ENCODE measurements around the gene BRMS1.

BRMS1 gene

DNA sequence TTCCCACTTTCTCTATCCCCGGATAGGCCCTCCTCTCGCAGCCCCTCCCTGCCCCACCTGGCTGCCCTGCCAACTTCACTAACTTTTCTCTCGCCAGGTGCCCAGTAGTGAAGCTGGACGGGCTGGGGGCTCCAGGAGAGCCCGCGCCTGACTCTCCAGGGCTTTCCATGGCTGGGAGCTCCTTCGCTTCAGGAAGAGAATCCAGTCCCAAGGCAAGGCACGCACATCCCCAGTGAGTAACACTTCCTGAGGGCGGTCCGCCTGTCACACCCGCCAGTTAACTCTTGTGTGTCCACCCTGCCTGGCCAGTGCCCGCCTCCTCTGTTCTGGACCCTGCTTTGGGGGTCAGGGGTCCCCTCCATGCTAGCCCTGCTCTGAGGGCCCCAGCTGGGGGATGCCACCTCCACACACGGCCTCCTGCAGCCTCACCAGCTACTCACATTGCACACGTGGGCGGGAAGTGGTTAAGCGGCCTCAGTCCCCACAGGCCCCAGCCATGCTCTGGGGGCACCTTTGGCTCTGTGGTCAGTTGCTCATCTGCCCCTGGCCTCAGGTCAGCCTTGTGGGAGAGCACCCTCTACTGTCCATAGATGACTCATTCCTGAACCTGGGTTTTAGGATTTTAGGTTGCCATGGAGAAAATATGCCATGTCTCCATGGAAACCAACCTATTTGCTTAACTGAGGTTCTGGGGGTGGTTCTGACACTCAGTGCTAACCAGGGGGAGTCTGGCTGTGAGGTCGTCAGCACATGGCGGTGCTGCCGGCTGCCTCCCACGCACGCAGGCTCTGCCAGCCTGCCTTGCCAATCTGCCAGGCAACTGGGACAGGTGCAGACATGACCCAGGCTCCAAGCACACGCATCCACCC lies 8.4 kb downstream of the BRMS1 start, which contains the start of gene RIN1:
TSS of gene RIN1 (minus strand) at position 201 of the 869 bp plus-strand sequence. CDS start at position 169, 32 bp downstream.
- Histone ChIP-seq H3K9ac (ENCODE audit: low read depth, low read length) (peak within 1 kb of the TSS; percentile 58), H3K9me3 (ENCODE audit: control insufficient read depth, insufficient read depth, low read length) (no peaks in the 10 kb centered on the region), H3K4me1 (ENCODE audit: insufficient read depth, low read length) (no peaks in the 10 kb centered on the region; the same call in 1 of the 2 replicates), H3K36me3 (ENCODE audit: insufficient read depth, low read length) (no peaks in the 10 kb centered on the region; the same call in 1 of the 2 replicates)

GRCh38 chr11:66335531-66336233 lies 9.2 kb downstream of the BRMS1 start:
- H3K9me3 ChIP-seq (ENCODE audit: control insufficient read depth, insufficient read depth, low read length), result no peaks in the 10 kb centered on the region
- H3K36me3 ChIP-seq (ENCODE audit: insufficient read depth, low read length), result no peaks in the 10 kb centered on the region
- peak overlapping the region; percentile 58 for H3K9ac ChIP-seq (ENCODE audit: low read depth, low read length)
- no peaks in the 10 kb centered on the region; the same call in 1 of the 2 replicates for H3K4me1 ChIP-seq (ENCODE audit: insufficient read depth, low read length)

DNA sequence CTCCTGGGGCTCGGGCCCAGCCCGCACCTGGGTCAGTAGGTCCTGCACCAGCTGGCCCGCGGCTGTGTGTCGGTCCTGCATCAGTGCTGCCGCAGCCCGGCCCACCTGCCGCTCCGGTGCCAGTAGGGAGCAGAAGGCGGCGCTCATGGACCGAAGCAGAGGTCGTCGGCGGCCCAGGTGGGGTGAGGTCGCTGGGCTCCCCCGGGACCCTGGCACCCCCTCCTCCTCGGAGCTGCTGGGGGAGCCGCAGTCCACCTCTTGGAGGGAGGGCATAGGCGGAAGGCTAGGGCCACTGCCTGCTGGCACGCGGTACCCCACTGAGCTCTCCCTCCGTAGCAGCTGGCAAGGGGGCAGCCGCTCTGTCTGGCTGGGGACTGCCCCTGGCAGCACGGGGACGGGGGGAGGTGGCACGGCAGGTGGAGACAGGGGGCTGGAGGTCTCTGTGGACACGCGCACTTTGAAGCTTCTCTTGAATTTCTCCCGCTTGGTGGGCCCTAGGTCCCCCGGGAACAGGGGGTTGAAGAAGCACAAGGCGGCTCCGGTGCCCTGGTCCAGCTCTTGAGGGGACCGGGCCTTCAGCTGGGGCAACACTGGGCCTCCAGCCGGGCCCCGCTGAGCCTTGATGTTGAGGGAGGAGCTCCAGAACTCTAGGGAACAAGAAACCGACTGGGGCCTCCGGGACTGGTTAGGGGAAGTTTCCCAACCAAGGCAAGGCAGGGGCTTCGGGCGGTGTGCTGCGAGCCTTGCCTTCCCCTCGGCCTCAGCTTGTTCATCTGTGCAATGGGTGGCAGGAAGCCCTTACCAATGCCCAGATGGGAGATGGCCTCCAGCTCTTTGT lies 10.1 kb downstream of the BRMS1 start:
- no peaks in the 10 kb centered on the region for H3K9me3 ChIP-seq (ENCODE audit: control insufficient read depth, insufficient read depth, low read length)
- H3K4me1 ChIP-seq (ENCODE audit: insufficient read depth, low read length), result no peaks in the 10 kb centered on the region; the same call in 1 of the 2 replicates
- H3K9ac ChIP-seq (ENCODE audit: low read depth, low read length), result peak overlapping the region; percentile 58; the same call in 1 of the 2 replicates
- no peaks in the 10 kb centered on the region for H3K36me3 ChIP-seq (ENCODE audit: insufficient read depth, low read length)

DNA sequence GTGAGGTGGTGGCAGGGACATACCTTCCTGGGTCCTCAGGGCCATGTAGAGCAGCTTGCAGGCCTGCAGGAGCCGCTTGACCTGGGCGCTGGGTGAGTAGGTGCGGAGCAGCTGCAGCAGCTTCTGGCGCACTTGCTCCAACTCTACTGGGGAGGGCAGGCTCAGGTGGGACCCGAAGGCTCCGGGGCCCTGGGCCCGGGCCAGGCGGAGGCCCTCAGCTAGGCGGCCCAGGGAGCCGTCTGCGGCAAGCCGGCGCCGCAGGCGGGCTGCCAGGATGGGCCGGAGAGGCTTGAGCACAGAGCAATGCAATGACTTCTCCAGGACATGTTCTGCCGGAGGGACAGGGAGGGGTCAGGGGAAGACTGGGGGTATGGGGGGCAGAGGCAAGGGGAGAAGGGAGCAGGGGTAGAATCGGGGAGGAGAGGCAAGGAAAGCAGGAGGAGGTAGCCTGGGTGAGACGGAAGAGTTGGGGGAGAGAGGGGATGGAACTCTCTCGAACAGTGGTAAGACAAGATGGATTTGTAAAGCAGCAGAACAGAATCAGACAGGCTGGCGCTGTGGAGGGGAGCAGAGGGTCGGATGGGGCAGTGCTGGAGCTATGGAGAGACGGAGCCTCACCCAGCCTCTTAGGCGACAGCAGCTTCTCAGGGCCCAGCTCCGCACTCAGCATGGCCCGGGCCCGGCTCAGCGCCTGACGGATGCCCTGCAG lies 10.9 kb downstream of the BRMS1 start:
- H3K9ac ChIP-seq (ENCODE audit: low read depth, low read length), result no peak overlapping the region
- no peaks in the 10 kb centered on the region for H3K9me3 ChIP-seq (ENCODE audit: control insufficient read depth, insufficient read depth, low read length)
- H3K36me3 ChIP-seq (ENCODE audit: insufficient read depth, low read length), result no peaks in the 10 kb centered on the region
- H3K4me1 ChIP-seq (ENCODE audit: insufficient read depth, low read length), result no peaks in the 10 kb centered on the region; the same call in 1 of the 2 replicates

GRCh38 chr11:66333220-66333877 lies 11.6 kb downstream of the BRMS1 start:
- Histone ChIP-seq H3K36me3 (ENCODE audit: insufficient read depth, low read length) (no peaks in the 10 kb centered on the region), H3K4me1 (ENCODE audit: insufficient read depth, low read length) (no peaks in the 10 kb centered on the region; the same call in 1 of the 2 replicates), H3K9ac (ENCODE audit: low read depth, low read length) (no peak overlapping the region)

GRCh38 chr11:66332371-66333219 lies 12.3 kb downstream of the BRMS1 start:
- Histone ChIP-seq H3K9me3 (ENCODE audit: control insufficient read depth, insufficient read depth, low read length) (no peaks in the 10 kb centered on the region), H3K9ac (ENCODE audit: low read depth, low read length) (no peak overlapping the region), H3K4me1 (ENCODE audit: insufficient read depth, low read length) (peaks cover 6% of the 10 kb centered on the region; the same call in 1 of the 2 replicates), H3K36me3 (ENCODE audit: insufficient read depth, low read length) (no peaks in the 10 kb centered on the region)

More at GRCh38 chr11:66333220-66333877, 11.6 kb downstream of the BRMS1 start:
- no peaks in the 10 kb centered on the region for H3K9me3 ChIP-seq (ENCODE audit: control insufficient read depth, insufficient read depth, low read length)

DNA sequence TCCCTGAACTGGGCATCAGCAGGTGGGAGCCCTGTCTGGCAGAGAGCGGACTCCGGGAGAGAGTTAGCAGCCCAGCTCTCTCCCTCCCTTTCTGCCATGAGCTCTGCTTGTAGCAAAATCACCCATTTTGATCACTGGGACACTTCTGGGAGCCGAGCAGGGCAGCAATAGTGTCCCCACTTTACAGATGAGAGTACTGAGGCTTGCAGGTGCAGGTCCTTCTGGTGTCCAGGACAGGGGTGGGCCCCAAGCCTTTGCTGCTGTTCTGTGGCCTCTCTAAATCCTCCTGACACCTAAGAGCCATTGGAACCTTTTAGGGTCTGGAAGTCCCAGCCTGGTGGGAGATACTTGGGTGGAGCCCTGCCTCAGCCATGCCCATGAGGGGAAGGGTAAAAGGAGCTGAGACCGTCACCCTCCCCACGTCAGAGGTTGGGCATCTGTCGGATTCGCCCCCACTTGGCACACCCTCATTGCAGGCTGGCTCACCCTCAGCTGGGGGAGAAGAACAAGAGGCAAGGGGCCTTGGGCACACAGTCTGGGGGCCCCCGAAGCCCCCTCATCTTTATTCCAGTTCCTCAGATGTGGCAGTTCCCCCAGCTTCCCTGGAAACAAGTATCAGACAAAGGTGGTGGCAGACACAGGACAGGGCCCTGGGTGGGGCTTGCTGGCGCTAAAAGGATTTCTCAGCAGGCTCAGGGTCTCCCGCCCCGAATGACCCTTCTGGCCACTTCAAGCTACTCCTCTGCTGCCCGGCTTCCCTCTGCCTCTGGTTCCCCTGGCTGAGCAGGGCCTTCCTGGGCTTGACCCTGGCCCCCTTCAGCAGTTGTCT lies 13.1 kb downstream of the BRMS1 start:
- H3K36me3 ChIP-seq (ENCODE audit: insufficient read depth, low read length), result no peaks in the 10 kb centered on the region
- H3K4me1 ChIP-seq (ENCODE audit: insufficient read depth, low read length), result peaks cover 7% of the 10 kb centered on the region; the same call in 1 of the 2 replicates

GRCh38 chr11:66330931-66331330 lies 14.0 kb downstream of the BRMS1 start:
- Histone ChIP-seq H3K9ac (ENCODE audit: low read depth, low read length) (no peak overlapping the region), H3K4me1 (ENCODE audit: insufficient read depth, low read length) (peaks cover 13% of the 10 kb centered on the region; the same call in 1 of the 2 replicates)

More for the DNA sequence above, 13.1 kb downstream of the BRMS1 start:
- no peak overlapping the region for H3K9ac ChIP-seq (ENCODE audit: low read depth, low read length)
- no peaks in the 10 kb centered on the region for H3K9me3 ChIP-seq (ENCODE audit: control insufficient read depth, insufficient read depth, low read length)

GRCh38 chr11:66329165-66329673 lies 15.7 kb downstream of the BRMS1 start:
- H3K4me1 ChIP-seq (ENCODE audit: insufficient read depth, low read length), result peaks cover 29% of the 10 kb centered on the region
- H3K9ac ChIP-seq (ENCODE audit: low read depth, low read length), result no peak overlapping the region

More at GRCh38 chr11:66330931-66331330, 14.0 kb downstream of the BRMS1 start:
- Histone ChIP-seq H3K9me3 (ENCODE audit: control insufficient read depth, insufficient read depth, low read length) (no peaks in the 10 kb centered on the region), H3K36me3 (ENCODE audit: insufficient read depth, low read length) (no peaks in the 10 kb centered on the region)

DNA sequence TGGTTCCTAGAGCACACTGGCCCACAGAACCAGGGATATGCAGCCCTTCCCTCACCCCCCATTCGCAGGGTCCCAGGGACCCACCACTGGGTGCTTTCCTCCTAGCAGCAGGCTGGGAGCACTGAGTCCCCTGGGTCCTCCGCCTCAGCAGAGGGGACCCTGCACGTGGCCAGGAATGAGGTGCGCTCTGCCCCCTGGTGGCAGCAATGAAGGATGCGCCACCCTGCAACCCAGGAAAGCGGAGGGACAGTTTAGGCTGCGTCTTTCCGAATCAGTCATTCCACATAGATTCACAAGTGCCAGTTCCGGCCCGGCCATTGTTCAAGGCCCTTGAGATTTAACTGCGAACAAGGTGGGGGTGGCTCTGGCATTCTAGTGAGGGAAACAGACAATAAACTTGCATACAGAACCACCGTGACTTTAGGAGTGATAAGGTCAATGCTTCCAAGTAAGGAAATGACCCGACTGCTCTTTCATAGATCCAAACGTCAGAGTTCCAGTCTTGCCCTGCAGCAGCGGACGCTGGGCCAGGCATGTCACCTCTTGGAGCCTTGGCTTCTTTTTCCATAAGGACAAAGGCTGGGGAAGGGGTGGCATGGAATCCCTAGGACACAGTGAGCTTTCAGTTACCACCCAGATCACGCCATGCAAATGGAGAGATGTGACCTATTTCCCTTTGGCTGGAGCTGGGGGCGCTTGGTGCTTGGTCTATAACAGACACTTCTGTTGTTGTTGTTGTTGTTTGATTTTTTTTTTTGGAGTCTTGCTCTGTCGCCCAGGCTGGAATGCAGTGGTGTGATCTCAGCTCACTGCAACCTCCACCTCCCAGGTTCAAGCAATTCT lies 16.4 kb downstream of the BRMS1 start:
- Histone ChIP-seq H3K36me3 (ENCODE audit: insufficient read depth, low read length) (no peaks in the 10 kb centered on the region), H3K4me1 (ENCODE audit: insufficient read depth, low read length) (peaks cover 30% of the 10 kb centered on the region), H3K9me3 (ENCODE audit: control insufficient read depth, insufficient read depth, low read length) (no peaks in the 10 kb centered on the region), H3K9ac (ENCODE audit: low read depth, low read length) (peak overlapping the region; percentile 28)

More at GRCh38 chr11:66329165-66329673, 15.7 kb downstream of the BRMS1 start:
- H3K36me3 ChIP-seq (ENCODE audit: insufficient read depth, low read length), result no peaks in the 10 kb centered on the region
- H3K9me3 ChIP-seq (ENCODE audit: control insufficient read depth, insufficient read depth, low read length), result no peaks in the 10 kb centered on the region

DNA sequence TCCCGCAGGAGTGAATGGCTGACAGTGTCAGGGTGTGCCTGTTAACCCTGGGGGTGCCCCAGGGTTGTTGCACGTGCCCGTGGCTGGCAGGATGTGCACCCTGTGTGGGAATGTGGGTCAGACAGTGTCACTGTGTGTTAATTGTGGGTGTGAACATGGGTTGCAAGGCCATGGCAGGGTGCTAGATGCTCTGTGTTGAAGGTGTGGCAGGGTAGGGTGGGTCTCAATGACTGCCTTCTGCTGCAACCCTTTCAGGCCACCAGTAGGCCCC lies 16.9 kb downstream of the BRMS1 start:
- peaks cover 30% of the 10 kb centered on the region for H3K4me1 ChIP-seq (ENCODE audit: insufficient read depth, low read length)
- H3K36me3 ChIP-seq (ENCODE audit: insufficient read depth, low read length), result no peaks in the 10 kb centered on the region
- H3K9me3 ChIP-seq (ENCODE audit: control insufficient read depth, insufficient read depth, low read length), result no peaks in the 10 kb centered on the region
- H3K9ac ChIP-seq (ENCODE audit: low read depth, low read length), result no peak overlapping the region

Measured in ES-I3 (cell line).